Peyer's patch (tissue), 4 donors: ENCODE data around the gene IDI1.

Experiments
- POLR2A ChIP-seq, 2 donors: fragments of 450-650 bp; IDR thresholded peaks; one replicate each; pipeline ENCODE4 v1.5.1; 2017; ENCODE audit warnings: antibody characterized with exemption in 2 of 2, mild to moderate bottlenecking in 2 of 2, moderate library complexity in 2 of 2
- TF ChIP-seq, protein P1 (sequence below), 6 experiments: fragments of 450-650 bp in 4 of 6; fragments of 200-600 bp in 2 of 6; sonication (generic) in 1 of 6; IDR thresholded peaks; one replicate each; pipeline ENCODE4 v1.5.1; 2017 to 2019; ENCODE audit warnings: antibody characterized with exemption in 6 of 6, mild to moderate bottlenecking in 3 of 6, moderate library complexity in 1 of 6

DNA sequence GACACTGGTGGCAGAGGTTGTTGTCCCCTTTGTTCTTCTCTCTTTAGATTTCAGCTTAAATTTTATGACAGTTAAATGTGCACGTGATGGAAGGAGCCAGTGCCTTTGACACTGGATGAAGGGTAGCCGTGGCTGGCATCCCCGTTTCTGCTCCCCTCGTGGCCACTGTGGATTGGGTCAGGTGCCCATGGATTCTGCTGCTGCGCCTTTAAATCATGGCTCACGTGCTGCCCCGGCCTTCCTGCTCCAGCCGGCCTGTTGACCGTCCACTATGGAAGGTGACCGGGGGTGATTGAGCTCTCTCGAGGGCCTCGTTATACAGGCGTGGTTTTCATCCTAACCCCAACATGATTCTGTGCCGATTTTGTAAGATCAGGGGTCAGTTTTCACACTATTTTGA, 41.8 kb upstream of the IDI1 start:
- TF ChIP-seq, protein P1, sequence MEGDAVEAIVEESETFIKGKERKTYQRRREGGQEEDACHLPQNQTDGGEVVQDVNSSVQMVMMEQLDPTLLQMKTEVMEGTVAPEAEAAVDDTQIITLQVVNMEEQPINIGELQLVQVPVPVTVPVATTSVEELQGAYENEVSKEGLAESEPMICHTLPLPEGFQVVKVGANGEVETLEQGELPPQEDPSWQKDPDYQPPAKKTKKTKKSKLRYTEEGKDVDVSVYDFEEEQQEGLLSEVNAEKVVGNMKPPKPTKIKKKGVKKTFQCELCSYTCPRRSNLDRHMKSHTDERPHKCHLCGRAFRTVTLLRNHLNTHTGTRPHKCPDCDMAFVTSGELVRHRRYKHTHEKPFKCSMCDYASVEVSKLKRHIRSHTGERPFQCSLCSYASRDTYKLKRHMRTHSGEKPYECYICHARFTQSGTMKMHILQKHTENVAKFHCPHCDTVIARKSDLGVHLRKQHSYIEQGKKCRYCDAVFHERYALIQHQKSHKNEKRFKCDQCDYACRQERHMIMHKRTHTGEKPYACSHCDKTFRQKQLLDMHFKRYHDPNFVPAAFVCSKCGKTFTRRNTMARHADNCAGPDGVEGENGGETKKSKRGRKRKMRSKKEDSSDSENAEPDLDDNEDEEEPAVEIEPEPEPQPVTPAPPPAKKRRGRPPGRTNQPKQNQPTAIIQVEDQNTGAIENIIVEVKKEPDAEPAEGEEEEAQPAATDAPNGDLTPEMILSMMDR (IDR thresholded peaks at IDR 0.05) = no peak
- no peak for TF ChIP-seq POLR2A (IDR thresholded peaks at IDR 0.05)
